Mesendoderm (in vitro differentiated cells): Measurements from ENCODE around the gene CAPZB.

Experiments used
- DNase-seq: peaks from one replicate; pipeline ENCODE4 v3.0.0; 2013
- H2AK5ac ChIP-seq: 2 replicates; pipeline ENCODE4 v1.6.1; 2013; ENCODE audit warnings: low read length, inconsistent platforms
- H2BK120ac ChIP-seq: 2 replicates; pipeline ENCODE4 v1.6.1; 2013; ENCODE audit warnings: low read depth, mild to moderate bottlenecking, low read length, moderate library complexity, mixed read lengths
- H2BK15ac ChIP-seq: replicated peaks from 2 replicates; pipeline ENCODE4 v1.6.1; 2013; ENCODE audit warnings: low read depth, mild to moderate bottlenecking, moderate library complexity
- H2BK5ac ChIP-seq: 2 replicates; pipeline ENCODE4 v1.6.1; 2013; ENCODE audit warnings: low read length, inconsistent platforms
- H3K18ac ChIP-seq: 2 replicates; pipeline ENCODE4 v1.6.1; 2013; ENCODE audit warnings: mild to moderate bottlenecking, low read length, mixed read lengths
- H3K23ac ChIP-seq: one replicate; pipeline ENCODE4 v1.6.1; 2013; ENCODE audit warnings: low read length
- H3K27ac ChIP-seq: 2 replicates; pipeline ENCODE4 v1.5.1; 2013; ENCODE audit warnings: low read depth, mild to moderate bottlenecking, inconsistent platforms, low read length, moderate library complexity
- H3K27me3 ChIP-seq: 2 replicates; pipeline ENCODE4 v1.6.1; 2013; ENCODE audit warnings: low read length, control low read depth, mild to moderate bottlenecking, inconsistent platforms; ENCODE audit not compliant: insufficient read depth, poor library complexity
- H3K36me3 ChIP-seq: 2 replicates; pipeline ENCODE4 v1.6.1; 2013; ENCODE audit warnings: low read length, inconsistent platforms; ENCODE audit not compliant: control insufficient read depth, insufficient read depth
- H3K4ac ChIP-seq: one replicate; pipeline ENCODE4 v1.6.1; 2013; ENCODE audit warnings: low read depth, mild to moderate bottlenecking, low read length, moderate library complexity
- H3K4me1 ChIP-seq: 2 replicates; pipeline ENCODE4 v1.6.1; 2013; ENCODE audit warnings: low read depth, low read length, inconsistent platforms; ENCODE audit not compliant: control insufficient read depth
- H3K4me2 ChIP-seq: 2 replicates; pipeline ENCODE4 v1.6.1; 2013; ENCODE audit warnings: low read length
- H3K4me3 ChIP-seq: 2 replicates; pipeline ENCODE4 v1.5.1; 2013; ENCODE audit warnings: mild to moderate bottlenecking, low read length
- H3K56ac ChIP-seq: one replicate; pipeline ENCODE4 v1.6.1; 2013; ENCODE audit warnings: low read length
- H3K79me1 ChIP-seq: 2 replicates; pipeline ENCODE4 v1.6.1; 2013; ENCODE audit warnings: low read length, inconsistent platforms
- H3K79me2 ChIP-seq: 2 replicates; pipeline ENCODE4 v1.6.1; 2013; ENCODE audit warnings: mild to moderate bottlenecking, low read length; ENCODE audit not compliant: control insufficient read depth, insufficient read depth
- H3K9ac ChIP-seq: 2 replicates; pipeline ENCODE4 v1.6.1; 2013; ENCODE audit warnings: low read length, inconsistent platforms
- H4K5ac ChIP-seq: one replicate; pipeline ENCODE4 v1.6.1; 2013; ENCODE audit warnings: low read length
- H4K8ac ChIP-seq: one replicate; pipeline ENCODE4 v1.6.1; 2013; ENCODE audit warnings: low read depth, mild to moderate bottlenecking, control low read depth, low read length, moderate library complexity
- WGBS: extraction: QIAGEN DNeasy Blood & Tissue Kit; methylation state at CpG from one replicate; pipeline ENCODE4 v1.1.7; 2013; ENCODE audit warnings: low lambda C conversion rate, missing lambda C conversion rate; ENCODE audit not compliant: insufficient coverage; ENCODE audit errors: extremely low coverage; 5-methylcytosine and 5-hydroxymethylcytosine counted together

Gene CAPZB

GRCh38 chr1:19484798-19485361 lies 459 bp downstream of the CAPZB start:
- DNase-seq: peak; percentile 67
- Histone ChIP-seq H4K8ac (no peak overlapping the region), H4K5ac (no peak overlapping the region), H3K4me1 (peaks cover 18% of the 10 kb centered on the region), H3K4ac (peak overlapping the region; percentile 86), H3K9ac (peak overlapping the region; percentile 99), H3K18ac (peak overlapping the region; percentile 83), H3K79me2 (peaks cover 52% of the 10 kb centered on the region), H2BK5ac (peak overlapping the region; percentile 88), H3K4me2 (peak overlapping the region; percentile 83), H3K4me3 (peak overlapping the region; percentile 98), H3K79me1 (peaks cover 23% of the 10 kb centered on the region), H2BK120ac (peak overlapping the region; percentile 40), H3K27ac (peak overlapping the region; percentile 78), H3K23ac (peak overlapping the region; percentile 92), H2BK15ac (peak overlapping the region; percentile 2), H3K27me3 (no peaks in the 10 kb centered on the region), H3K36me3 (no peaks in the 10 kb centered on the region), H3K56ac (peak overlapping the region; percentile 99), H2AK5ac (peak overlapping the region; percentile 91)
- WGBS: no CpG with 5 or more reads among the region's 29 CpGs

- Histone ChIP-seq H3K27me3 (no peaks in the 10 kb centered on the region), H3K18ac (no peak overlapping the region), H4K8ac (no peak overlapping the region), H3K79me2 (peaks cover 57% of the 10 kb centered on the region), H3K4me1 (peaks cover 18% of the 10 kb centered on the region), H2AK5ac (no peak overlapping the region), H3K56ac (peak overlapping the region; percentile 99), H3K36me3 (no peaks in the 10 kb centered on the region), H3K4ac (no peak overlapping the region), H4K5ac (no peak overlapping the region), H3K79me1 (peaks cover 27% of the 10 kb centered on the region), H2BK120ac (no peak overlapping the region), H2BK5ac (peak overlapping the region; percentile 88), H3K23ac (peak overlapping the region; percentile 92), H3K4me2 (peak overlapping the region; percentile 83), H3K4me3 (peak overlapping the region; percentile 98), H2BK15ac (no peak overlapping the region), H3K9ac (peak overlapping the region; percentile 99), H3K27ac (no peak overlapping the region)
- WGBS: no CpG with 5 or more reads among the region's 32 CpGs
- no peak for DNase-seq
Measured at GRCh38 chr1:19484338-19484797, 971 bp downstream of the CAPZB start.

- no peaks in the 10 kb centered on the region for H3K27me3 ChIP-seq
- no peak overlapping the region for H2BK5ac ChIP-seq
- peak overlapping the region; percentile 40 for H3K56ac ChIP-seq
- H2BK15ac ChIP-seq: no peak overlapping the region
- H3K4me2 ChIP-seq: peak overlapping the region; percentile 83
- H3K18ac ChIP-seq: no peak overlapping the region
- no peak overlapping the region for H3K4me3 ChIP-seq
- peaks cover 64% of the 10 kb centered on the region for H3K79me2 ChIP-seq
- no peak overlapping the region for H4K8ac ChIP-seq
- DNase-seq: no peak
- no peak overlapping the region for H4K5ac ChIP-seq
- no peak overlapping the region for H3K27ac ChIP-seq
- H3K79me1 ChIP-seq: peaks cover 28% of the 10 kb centered on the region
- H2AK5ac ChIP-seq: no peak overlapping the region
- H3K9ac ChIP-seq: peak overlapping the region; percentile 99
- H3K4ac ChIP-seq: no peak overlapping the region
- WGBS: no CpG with 5 or more reads among the region's 3 CpGs
- H3K36me3 ChIP-seq: no peaks in the 10 kb centered on the region
- no peak overlapping the region for H2BK120ac ChIP-seq
- H3K23ac ChIP-seq: peak overlapping the region; percentile 32
- H3K4me1 ChIP-seq: peaks cover 18% of the 10 kb centered on the region
Measured at GRCh38 chr1:19483691-19484090, 1.6 kb downstream of the CAPZB start.

GRCh38 chr1:19483261-19483660 lies 2.1 kb downstream of the CAPZB start:
- H2BK15ac ChIP-seq: no peak overlapping the region
- no peak overlapping the region for H3K4ac ChIP-seq
- peaks cover 18% of the 10 kb centered on the region for H3K4me1 ChIP-seq
- H3K18ac ChIP-seq: no peak overlapping the region
- H3K56ac ChIP-seq: peak overlapping the region; percentile 51
- DNase-seq: no peak
- no peak overlapping the region for H2AK5ac ChIP-seq
- peaks cover 29% of the 10 kb centered on the region for H3K79me1 ChIP-seq
- peaks cover 68% of the 10 kb centered on the region for H3K79me2 ChIP-seq
- no peak overlapping the region for H2BK5ac ChIP-seq
- H2BK120ac ChIP-seq: no peak overlapping the region
- no peak overlapping the region for H4K5ac ChIP-seq
- H3K23ac ChIP-seq: peak overlapping the region; percentile 32
- H3K4me3 ChIP-seq: no peak overlapping the region
- peak overlapping the region; percentile 83 for H3K4me2 ChIP-seq
- no peaks in the 10 kb centered on the region for H3K27me3 ChIP-seq
- no CpG with 5 or more reads among the region's 3 CpGs for whole genome bisulfite sequencing
- H3K36me3 ChIP-seq: no peaks in the 10 kb centered on the region
- peak overlapping the region; percentile 99 for H3K9ac ChIP-seq
- no peak overlapping the region for H4K8ac ChIP-seq
- H3K27ac ChIP-seq: no peak overlapping the region

- H2BK120ac ChIP-seq: no peak overlapping the region
- no peak overlapping the region for H3K4me3 ChIP-seq
- no peak overlapping the region for H4K8ac ChIP-seq
- peaks cover 19% of the 10 kb centered on the region for H3K4me1 ChIP-seq
- no peak overlapping the region for H3K18ac ChIP-seq
- no CpG with 5 or more reads among the region's 4 CpGs for WGBS
- no peak overlapping the region for H2BK5ac ChIP-seq
- H3K27me3 ChIP-seq: no peaks in the 10 kb centered on the region
- peaks cover 82% of the 10 kb centered on the region for H3K79me2 ChIP-seq
- H3K36me3 ChIP-seq: no peaks in the 10 kb centered on the region
- no peak for DNase-seq
- no peak overlapping the region for H3K4me2 ChIP-seq
- H3K4ac ChIP-seq: no peak overlapping the region
- H3K27ac ChIP-seq: no peak overlapping the region
- H3K56ac ChIP-seq: no peak overlapping the region
- no peak overlapping the region for H3K23ac ChIP-seq
- no peak overlapping the region for H2BK15ac ChIP-seq
- peaks cover 32% of the 10 kb centered on the region for H3K79me1 ChIP-seq
- no peak overlapping the region for H4K5ac ChIP-seq
- no peak overlapping the region for H3K9ac ChIP-seq
- H2AK5ac ChIP-seq: no peak overlapping the region
Measured at GRCh38 chr1:19481826-19482398, 3.4 kb downstream of the CAPZB start.
